Right lobe of liver (tissue), 4 donors: ENCODE data around the gene VKORC1L1.

ENCODE experiments used
- CTCF ChIP-seq, 4 donors: fragments of 200-600 bp in 3 of 4; fragments of 450-650 bp in 1 of 4; IDR thresholded peaks; one replicate each; pipeline versions ENCODE4 v1.5.1 to v1.8.0; 2016 to 2022; ENCODE audit warnings: antibody characterized with exemption in 4 of 4, mild to moderate bottlenecking in 2 of 4
- POLR2A ChIP-seq: fragments of 450-650 bp; IDR thresholded peaks from one replicate; pipeline ENCODE4 v1.6.1; 2017; ENCODE audit warnings: antibody characterized with exemption, mild to moderate bottlenecking
- donor health status: DM: no; HTN: no; CAD: no.
- donor health status: DM: no; HTN: no; CAD: no.
- donor health status: DM: no; HTN: yes; CAD: no.

- TF ChIP-seq CTCF (IDR thresholded peaks at IDR 0.05): no peak
- TF ChIP-seq POLR2A: no peak
Observed at GRCh38 chr7:65923316-65923715, 50.4 kb downstream of the VKORC1L1 start.
